Measurements from ENCODE around the gene RHBDL1. TPM values are rescaled to one million over a fixed set of nuclear protein-coding genes. Genes with fewer than 3 reads are reported as not detected.

The RHBDL1 gene
- total and polyA plus RNA-seq, 9 of the 15 experiments (the other 6 are each of a cell fraction or from before 2014, with no cell fraction given), result 0.03 to 5.6 (median 1.3) TPM; not detected in 1

DNA sequence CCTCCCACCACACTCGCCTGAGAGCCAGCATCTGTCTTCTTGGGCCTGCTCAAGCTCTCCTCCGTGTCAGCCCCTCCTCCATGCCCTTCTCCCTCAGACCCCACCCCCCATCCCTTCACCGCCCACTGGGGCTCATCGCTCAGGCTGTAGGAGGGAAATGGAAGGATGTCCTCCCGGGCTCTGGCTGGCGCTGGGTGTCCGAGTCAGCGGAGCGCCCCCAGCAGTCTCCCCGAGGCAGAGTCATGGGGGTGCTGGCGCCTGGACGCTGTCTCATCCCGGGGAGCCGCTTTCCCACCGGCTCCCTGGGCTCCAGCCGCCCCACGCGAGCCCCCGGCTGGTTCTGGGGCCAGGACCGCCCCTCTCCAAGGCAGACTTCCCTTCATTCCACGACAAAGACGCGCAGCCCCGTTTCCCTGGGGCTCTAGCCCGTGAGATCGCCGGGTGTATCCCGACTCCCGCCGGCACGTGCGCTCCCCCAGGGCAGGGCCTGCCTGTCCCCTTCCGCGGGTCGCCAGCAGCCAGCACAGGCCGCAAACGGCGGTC lies 45.0 kb downstream of the RHBDL1 start (continued):
- TF ChIP-seq, protein P1, sequence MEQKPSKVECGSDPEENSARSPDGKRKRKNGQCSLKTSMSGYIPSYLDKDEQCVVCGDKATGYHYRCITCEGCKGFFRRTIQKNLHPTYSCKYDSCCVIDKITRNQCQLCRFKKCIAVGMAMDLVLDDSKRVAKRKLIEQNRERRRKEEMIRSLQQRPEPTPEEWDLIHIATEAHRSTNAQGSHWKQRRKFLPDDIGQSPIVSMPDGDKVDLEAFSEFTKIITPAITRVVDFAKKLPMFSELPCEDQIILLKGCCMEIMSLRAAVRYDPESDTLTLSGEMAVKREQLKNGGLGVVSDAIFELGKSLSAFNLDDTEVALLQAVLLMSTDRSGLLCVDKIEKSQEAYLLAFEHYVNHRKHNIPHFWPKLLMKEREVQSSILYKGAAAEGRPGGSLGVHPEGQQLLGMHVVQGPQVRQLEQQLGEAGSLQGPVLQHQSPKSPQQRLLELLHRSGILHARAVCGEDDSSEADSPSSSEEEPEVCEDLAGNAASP (IDR thresholded peaks at IDR 0.05), result no peak
- TF ChIP-seq ZNF717 (CRISPR knock-in tag; IDR thresholded peaks at IDR 0.05) (no peak), KDM1A (IDR thresholded peaks at IDR 0.05) (no peak), CREB1 (IDR thresholded peaks at IDR 0.05) (no peak), CREB1 (CRISPR knock-in tag; IDR thresholded peaks at IDR 0.05) (0 out of 2 replicates have a peak, but pooled peaks have one; percentile 7), LCOR (CRISPR knock-in tag; IDR thresholded peaks at IDR 0.05) (peak; percentile 58; the same call in 1 of the 2 replicates), BCOR (IDR thresholded peaks at IDR 0.05) (no peak), FOXP1 (CRISPR knock-in tag; IDR thresholded peaks at IDR 0.05) (no peak; the same call in 1 of the 2 replicates), ETV6 (IDR thresholded peaks at IDR 0.05; ENCODE audit: borderline replicate concordance in 1 of 2, low read depth in 2 of 2, low read length in 1 of 2) (no peak), ETV6 (CRISPR knock-in tag; IDR thresholded peaks at IDR 0.05; ENCODE audit: borderline replicate concordance) (0 out of 2 replicates have a peak, but pooled peaks have one; percentile 16), FOSL1 (tag; conservative IDR thresholded peaks at IDR 0.05) (peak; percentile 46; the same call in 1 of the 2 replicates), HDAC1 (IDR thresholded peaks at IDR 0.05) (0 out of 4 replicates have a peak, but pooled peaks of 1 of the 2 experiments have one; percentile 63), ZNF316 (IDR thresholded peaks at IDR 0.05) (no peak)
- TF ChIP-seq, protein P2, sequence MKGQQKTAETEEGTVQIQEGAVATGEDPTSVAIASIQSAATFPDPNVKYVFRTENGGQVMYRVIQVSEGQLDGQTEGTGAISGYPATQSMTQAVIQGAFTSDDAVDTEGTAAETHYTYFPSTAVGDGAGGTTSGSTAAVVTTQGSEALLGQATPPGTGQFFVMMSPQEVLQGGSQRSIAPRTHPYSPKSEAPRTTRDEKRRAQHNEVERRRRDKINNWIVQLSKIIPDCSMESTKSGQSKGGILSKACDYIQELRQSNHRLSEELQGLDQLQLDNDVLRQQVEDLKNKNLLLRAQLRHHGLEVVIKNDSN (CRISPR knock-in tag; IDR thresholded peaks at IDR 0.05), result peak; percentile 18; the same call in 1 of the 2 replicates
- TF ChIP-seq, protein P3, sequence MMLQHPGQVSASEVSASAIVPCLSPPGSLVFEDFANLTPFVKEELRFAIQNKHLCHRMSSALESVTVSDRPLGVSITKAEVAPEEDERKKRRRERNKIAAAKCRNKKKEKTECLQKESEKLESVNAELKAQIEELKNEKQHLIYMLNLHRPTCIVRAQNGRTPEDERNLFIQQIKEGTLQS (IDR thresholded peaks at IDR 0.05), result no peak
- TF ChIP-seq, protein P3 (CRISPR knock-in tag; conservative IDR thresholded peaks at IDR 0.05), result no peak
- TF ChIP-seq, protein P4, sequence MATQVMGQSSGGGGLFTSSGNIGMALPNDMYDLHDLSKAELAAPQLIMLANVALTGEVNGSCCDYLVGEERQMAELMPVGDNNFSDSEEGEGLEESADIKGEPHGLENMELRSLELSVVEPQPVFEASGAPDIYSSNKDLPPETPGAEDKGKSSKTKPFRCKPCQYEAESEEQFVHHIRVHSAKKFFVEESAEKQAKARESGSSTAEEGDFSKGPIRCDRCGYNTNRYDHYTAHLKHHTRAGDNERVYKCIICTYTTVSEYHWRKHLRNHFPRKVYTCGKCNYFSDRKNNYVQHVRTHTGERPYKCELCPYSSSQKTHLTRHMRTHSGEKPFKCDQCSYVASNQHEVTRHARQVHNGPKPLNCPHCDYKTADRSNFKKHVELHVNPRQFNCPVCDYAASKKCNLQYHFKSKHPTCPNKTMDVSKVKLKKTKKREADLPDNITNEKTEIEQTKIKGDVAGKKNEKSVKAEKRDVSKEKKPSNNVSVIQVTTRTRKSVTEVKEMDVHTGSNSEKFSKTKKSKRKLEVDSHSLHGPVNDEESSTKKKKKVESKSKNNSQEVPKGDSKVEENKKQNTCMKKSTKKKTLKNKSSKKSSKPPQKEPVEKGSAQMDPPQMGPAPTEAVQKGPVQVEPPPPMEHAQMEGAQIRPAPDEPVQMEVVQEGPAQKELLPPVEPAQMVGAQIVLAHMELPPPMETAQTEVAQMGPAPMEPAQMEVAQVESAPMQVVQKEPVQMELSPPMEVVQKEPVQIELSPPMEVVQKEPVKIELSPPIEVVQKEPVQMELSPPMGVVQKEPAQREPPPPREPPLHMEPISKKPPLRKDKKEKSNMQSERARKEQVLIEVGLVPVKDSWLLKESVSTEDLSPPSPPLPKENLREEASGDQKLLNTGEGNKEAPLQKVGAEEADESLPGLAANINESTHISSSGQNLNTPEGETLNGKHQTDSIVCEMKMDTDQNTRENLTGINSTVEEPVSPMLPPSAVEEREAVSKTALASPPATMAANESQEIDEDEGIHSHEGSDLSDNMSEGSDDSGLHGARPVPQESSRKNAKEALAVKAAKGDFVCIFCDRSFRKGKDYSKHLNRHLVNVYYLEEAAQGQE (IDR thresholded peaks at IDR 0.05; ENCODE audit: borderline replicate concordance), result no peak
- TF ChIP-seq, protein P4 (CRISPR knock-in tag; IDR thresholded peaks at IDR 0.05; ENCODE audit: low read depth), result no peak

Measured in K562 (cell line).